ENCODE results near the gene NADK. TPM values are rescaled to one million over a fixed set of nuclear protein-coding genes. Genes with fewer than 3 reads are reported as not detected.
A peak's percentile ranks its signal among the peaks of the same experiment; 100 is the strongest.

The NADK gene
- total and polyA plus RNA-seq, 2 of the 13 experiments (the other 11 are each of a cell fraction or from before 2014, with no cell fraction given): 56.6 to 60.1 TPM

DNA sequence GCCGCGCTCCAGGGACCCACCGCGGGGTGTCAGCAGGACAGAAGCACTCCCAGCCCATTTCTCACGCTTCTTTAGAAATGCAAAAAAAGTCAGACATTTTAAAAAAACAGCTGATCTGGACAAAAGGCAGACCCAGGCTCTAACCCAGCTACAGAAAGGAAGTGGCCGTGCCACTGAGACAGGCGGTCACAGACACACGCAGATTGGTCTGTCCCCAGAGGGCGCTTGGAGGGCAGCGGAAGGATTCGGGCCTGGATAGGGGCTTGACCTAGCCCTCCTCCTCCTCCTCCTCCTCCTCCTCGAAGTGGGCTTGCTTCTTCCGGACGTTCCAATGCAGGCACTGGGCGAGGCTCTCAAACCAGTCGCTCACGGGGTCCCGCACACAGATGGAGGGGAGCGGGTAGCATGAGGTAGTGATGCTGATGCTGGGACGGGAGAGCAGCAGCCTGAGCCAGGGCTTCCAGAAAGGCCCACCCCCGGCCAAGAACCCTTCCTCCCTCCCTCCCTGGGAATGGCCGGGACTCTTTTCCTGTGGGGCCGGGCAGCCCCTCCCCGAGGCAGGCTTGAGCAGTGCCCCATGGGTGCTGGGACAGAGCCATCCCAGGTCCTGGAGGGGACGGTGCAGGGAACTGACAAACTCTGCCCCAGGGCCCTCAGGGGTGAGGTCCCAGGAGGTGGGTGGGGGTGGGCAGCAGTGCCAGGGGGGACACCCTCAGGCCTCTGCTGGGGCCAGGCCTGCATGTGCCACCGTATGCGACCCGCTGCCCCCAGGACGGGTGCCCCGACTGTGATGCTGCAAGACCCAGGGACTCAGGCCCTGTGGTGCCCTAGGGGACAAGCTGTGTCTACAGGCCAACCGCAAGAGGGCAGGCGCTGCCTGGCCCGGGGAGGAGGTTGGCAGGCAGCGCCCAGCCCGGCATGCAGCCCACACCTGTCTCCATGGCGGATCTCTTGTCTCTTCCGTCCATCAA lies 25.3 kb downstream of the NADK start:
- DNase-seq (ENCODE audit: low spot score) (no peak), ATAC-seq (no peak), FAIRE-seq (no peak)
- no peak overlapping the region for H3K4me2 ChIP-seq (ENCODE audit: low read depth, low read length)
- intact Hi-C loops (cut with micrococcal nuclease; ENCODE audit: unreplicated experiment) (no loop called here), in situ Hi-C loops (cut with HindIII; ENCODE audit: extremely low pct_ligation_motif_present, low pct_unique_long_range_greater_than_20kb) (no loop called here)
- no peak overlapping the region for H3K4me3 ChIP-seq (replicated peaks in 1 of 3; ENCODE audit: insufficient read depth in 1 of 3, low read depth in 2 of 3, low read length in 3 of 3)
- CTCF ChIA-PET (ENCODE audit: low intra/inter-chr PET ratio, low total read pairs): no interaction called here
- H3K27me3 ChIP-seq (ENCODE audit: control insufficient read depth in 1 of 2, insufficient read depth in 2 of 2, low read length in 2 of 2): no peaks in the 10 kb centered on the region
- no peak for TF ChIP-seq ZNF546 (CRISPR knock-in tag; conservative IDR thresholded peaks at IDR 0.05)
- TF ChIP-seq AGO2 (optimal IDR thresholded peaks at IDR 0.05; ENCODE audit: low read depth, low read length): peak; percentile 53
- TF ChIP-seq FOXC1 (CRISPR knock-in tag; IDR thresholded peaks at IDR 0.05; ENCODE audit: borderline replicate concordance): no peak
- TF ChIP-seq HNRNPL (IDR thresholded peaks at IDR 0.05; ENCODE audit: low read depth, low read length): 0 out of 2 replicates have a peak, but pooled peaks have one; percentile 7
- TF ChIP-seq PITX1 (CRISPR knock-in tag; IDR thresholded peaks at IDR 0.05): no peak
- TF ChIP-seq, protein P1, sequence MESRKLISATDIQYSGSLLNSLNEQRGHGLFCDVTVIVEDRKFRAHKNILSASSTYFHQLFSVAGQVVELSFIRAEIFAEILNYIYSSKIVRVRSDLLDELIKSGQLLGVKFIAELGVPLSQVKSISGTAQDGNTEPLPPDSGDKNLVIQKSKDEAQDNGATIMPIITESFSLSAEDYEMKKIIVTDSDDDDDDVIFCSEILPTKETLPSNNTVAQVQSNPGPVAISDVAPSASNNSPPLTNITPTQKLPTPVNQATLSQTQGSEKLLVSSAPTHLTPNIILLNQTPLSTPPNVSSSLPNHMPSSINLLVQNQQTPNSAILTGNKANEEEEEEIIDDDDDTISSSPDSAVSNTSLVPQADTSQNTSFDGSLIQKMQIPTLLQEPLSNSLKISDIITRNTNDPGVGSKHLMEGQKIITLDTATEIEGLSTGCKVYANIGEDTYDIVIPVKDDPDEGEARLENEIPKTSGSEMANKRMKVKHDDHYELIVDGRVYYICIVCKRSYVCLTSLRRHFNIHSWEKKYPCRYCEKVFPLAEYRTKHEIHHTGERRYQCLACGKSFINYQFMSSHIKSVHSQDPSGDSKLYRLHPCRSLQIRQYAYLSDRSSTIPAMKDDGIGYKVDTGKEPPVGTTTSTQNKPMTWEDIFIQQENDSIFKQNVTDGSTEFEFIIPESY (CRISPR knock-in tag; IDR thresholded peaks at IDR 0.05): peak; percentile 11; the same call in 1 of the 2 replicates
- H4K20me1 ChIP-seq (ENCODE audit: insufficient read depth, low read length): no peaks in the 10 kb centered on the region
- 95% methylated on average over 20 of the region's 37 CpGs for WGBS (ENCODE audit: low lambda C conversion rate)
- no peak overlapping the region for H2AFZ ChIP-seq (ENCODE audit: low read length)
- no peak overlapping the region for H3K27ac ChIP-seq (ENCODE audit: extremely low read length, insufficient read depth, low read length)
- peaks cover 18% of the 10 kb centered on the region for H3K4me1 ChIP-seq (ENCODE audit: insufficient read depth, low read length)
- H3K9ac ChIP-seq (ENCODE audit: insufficient read depth, low read depth, low read length): no peak overlapping the region
- POLR2A ChIA-PET: no interaction called here
- no peaks in the 10 kb centered on the region for H3K79me2 ChIP-seq (ENCODE audit: insufficient read depth, low read length)
- BruUV-seq (replicated peaks): no TSS peak
- H3K36me3 ChIP-seq (replicated peaks in 1 of 2; ENCODE audit: control insufficient read depth in 1 of 2, insufficient read depth in 2 of 2, low read length in 2 of 2): peaks cover 22 to 35% of the 10 kb centered on the region in 2 experiments; a peak in 4 of 5 replicates
- H3K9me3 ChIP-seq (ENCODE audit: low read length): no peaks in the 10 kb centered on the region

Data from HepG2 (cell line).